GM18499 (cell line): ENCODE data around the gene SLC38A9.
"Not testable (repeated sequence)": the region's sequence is repeated elsewhere in the genome, so short reads cannot be mapped to it uniquely, and the experiment has no call there.

Source experiments
- ATAC-seq: cut with Tn5 transposase; IDR thresholded peaks from one replicate; pipeline ENCODE4 v1.9.1; 2021; ENCODE audit warnings: moderate number of reproducible peaks; ENCODE audit not compliant: insufficient read depth, unreplicated experiment

SLC38A9 gene

GRCh38 chr5:55711507-55712022 lies 559 bp downstream of the SLC38A9 start:
- ATAC-seq, result no peak

- no peak for ATAC-seq
Observed at GRCh38 chr5:55708732-55709131, 3.4 kb downstream of the SLC38A9 start.

DNA sequence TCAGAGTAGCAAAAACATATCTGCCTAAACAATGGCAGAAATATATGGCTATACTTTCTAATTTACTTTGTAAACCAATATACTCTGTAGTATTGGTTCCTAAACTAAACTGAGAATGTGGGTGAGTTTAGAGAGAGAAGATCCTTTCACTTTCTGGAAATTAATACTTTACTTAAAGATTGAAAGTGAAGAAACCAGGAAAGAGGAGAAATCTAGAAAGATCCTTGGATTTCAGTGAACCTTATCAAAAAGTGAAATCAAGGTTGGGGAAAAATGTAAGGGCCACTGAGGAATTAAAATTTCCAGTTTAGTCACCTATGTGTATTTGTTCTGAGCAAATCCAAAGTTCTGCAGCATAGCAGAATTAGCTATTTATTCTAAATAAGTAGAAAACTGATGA lies 5.9 kb downstream of the SLC38A9 start:
- no peak for ATAC-seq

GRCh38 chr5:55702598-55703345 lies 9.4 kb downstream of the SLC38A9 start:
- no peak for ATAC-seq

GRCh38 chr5:55701462-55702103 lies 10.5 kb downstream of the SLC38A9 start:
- ATAC-seq, result no peak

- no peak for ATAC-seq
Observed at GRCh38 chr5:55700745-55701144, 11.4 kb downstream of the SLC38A9 start.

- ATAC-seq, result no peak
Observed at GRCh38 chr5:55699041-55699688, 13.0 kb downstream of the SLC38A9 start.

DNA sequence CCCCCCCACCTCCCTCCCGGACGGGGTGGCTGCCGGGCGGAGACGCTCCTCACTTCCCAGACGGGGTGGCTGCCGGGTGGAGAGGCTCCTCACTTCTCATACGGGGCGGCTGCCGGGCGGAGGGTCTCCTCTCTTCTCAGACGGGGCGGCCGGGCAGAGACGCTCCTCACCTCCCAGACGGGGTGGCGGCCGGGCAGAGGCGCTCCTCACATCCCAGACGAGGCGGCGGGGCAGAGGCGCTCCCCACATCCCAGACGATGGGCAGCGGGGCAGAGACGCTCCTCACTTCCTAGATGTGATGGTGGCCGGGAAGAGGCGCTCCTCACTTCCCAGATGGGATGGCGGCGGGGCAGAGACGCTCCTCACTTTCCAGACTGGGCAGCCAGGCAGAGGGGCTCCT lies 15.4 kb downstream of the SLC38A9 start:
- not testable (repeated sequence) for ATAC-seq

DNA sequence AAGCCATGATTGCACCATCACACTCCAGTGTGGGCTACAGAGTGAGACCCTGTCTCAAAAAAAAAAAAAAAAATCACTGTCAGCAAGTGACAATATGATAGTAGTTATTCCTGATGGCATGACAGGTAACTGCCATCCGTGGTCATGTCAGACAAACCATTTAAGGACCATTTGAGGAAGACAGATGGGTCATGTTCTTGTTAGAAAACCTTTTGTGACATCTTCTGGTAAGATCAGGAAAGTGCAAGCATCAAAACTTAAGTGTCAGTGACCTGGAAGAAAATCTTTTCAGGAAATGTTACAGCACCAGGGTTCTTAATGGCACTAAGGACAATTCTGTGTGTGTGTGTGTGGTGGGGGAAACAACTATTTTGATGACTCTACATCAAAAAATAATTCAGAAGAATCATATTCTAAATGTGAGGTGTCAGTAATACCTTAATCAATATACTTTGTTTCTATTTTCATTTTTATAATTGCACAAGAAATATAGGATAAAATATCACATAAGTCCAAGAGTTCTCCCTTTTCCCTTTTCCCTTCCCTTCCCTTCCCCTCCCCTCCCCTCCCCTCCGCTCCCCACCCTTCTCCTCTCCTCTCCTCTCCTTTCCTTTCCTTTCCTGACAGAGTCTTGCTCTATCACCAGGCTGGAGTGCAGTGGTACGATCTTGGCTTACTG lies 17.8 kb downstream of the SLC38A9 start:
- ATAC-seq, result no peak

DNA sequence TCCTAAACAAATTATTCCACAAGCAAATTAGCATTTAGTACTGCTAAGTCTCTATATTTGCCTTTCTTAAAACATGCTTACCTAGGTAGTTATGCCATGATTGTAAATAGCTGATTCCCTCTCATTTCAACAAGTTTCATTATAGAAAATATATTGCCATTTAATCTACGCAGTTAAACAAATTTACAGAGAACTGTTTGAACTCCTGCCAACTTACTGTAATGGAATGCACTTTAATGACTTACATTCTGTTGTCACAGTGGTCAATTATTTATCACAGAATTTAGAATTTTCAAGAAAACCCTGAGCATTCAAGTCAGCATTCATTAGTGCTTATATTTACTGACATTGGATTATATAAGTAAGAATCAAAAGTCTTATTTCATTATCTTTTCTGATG lies 19.6 kb downstream of the SLC38A9 start:
- ATAC-seq, result no peak

DNA sequence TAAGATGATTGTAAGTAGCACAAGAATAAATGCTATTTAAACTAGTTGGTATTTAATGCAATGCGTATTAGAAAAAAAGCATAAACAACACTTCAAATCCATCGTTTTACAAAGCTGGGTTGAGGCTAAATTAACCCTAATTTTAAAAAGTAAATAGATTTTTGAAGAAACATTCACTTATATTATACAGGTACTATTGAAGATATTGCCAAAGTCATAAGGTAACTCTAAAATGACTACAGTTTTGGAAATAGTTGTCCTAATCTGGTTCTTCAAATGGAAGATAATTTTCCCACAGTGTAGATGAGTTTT lies 20.1 kb downstream of the SLC38A9 start:
- no peak for ATAC-seq

- no peak for ATAC-seq
Observed at GRCh38 chr5:55691265-55692105, 20.6 kb downstream of the SLC38A9 start.

GRCh38 chr5:55682071-55682470 lies 30.1 kb downstream of the SLC38A9 start:
- ATAC-seq, result no peak

GRCh38 chr5:55681301-55681700 lies 30.8 kb downstream of the SLC38A9 start:
- no peak for ATAC-seq

DNA sequence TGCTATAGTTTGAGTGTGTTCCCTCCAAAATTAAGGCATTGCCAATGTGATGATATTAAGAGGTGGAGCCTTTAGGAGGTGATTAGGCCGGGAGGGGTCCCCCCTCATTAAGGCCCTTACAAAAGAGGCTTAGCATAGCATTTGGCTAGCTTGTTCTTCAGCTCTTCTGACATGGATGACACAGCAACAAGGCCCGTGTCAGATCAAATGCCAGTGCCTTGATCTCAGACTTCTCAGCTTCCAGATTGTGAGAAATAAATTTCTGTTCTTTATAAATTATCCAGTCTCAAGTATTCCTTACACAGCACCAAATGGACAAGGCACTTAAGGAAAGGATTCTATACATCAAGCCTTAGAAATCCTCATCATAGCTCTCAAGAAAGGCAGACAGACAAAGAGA lies 31.8 kb downstream of the SLC38A9 start:
- ATAC-seq, result no peak

DNA sequence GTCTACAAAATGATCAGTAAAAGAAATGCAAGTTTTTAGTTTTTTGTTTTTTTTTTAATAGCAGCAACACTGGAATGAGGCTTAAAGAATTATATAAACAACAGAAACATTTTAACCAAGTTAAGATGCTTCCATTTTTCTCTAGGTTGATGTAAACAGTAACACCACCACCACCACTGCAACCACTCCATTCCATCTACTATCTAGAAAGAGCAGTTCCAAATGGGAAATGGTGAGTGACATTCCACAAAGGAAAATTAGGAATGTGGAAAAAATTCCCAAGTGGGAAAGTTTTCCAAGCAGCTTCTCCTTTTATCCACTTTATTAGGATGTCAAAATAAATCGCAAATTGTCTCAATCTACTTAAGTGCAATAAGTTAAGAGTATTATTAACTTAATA lies 32.6 kb downstream of the SLC38A9 start:
- no peak for ATAC-seq

DNA sequence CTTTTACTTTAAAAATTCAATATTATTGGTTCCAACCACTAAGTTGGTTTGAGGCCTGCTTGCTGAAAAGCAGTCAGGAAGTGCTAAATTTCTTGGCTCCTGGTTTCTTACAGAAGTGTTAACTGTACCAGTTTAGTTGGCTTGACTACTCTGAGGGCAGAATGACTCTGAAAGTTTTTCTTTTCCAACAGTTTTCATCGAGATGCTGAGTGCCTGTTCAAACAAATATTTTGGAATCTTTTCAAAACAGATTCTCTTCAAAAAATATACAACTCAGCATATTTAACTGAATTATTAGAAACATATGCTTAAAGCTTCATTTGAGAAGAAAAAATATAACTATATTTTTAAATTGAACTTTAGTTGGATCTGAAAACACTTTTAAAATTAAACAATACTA lies 37.0 kb downstream of the SLC38A9 start:
- ATAC-seq, result no peak

- ATAC-seq, result no peak
Observed at GRCh38 chr5:55674340-55674739, 37.8 kb downstream of the SLC38A9 start.

GRCh38 chr5:55672477-55672911 lies 39.6 kb downstream of the SLC38A9 start:
- ATAC-seq, result no peak

DNA sequence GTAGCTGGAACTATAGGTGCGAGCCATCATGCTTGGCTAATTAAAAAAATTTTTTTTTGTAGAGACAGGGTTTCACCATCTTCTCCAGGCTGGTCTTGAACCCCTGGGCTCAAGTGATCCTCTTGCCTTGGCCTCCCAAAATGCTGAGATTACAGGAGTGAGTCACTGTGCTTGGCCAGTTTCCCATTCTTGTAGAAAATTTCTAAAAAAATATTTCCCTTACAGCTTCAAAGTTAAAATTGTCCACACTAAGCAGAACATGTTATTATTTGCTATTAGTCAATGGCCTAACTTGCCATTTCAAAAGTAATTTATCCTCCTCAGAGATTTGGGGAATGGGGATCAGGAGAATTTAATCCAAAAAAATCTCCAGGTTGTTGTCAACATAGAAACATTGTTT lies 40.1 kb downstream of the SLC38A9 start:
- no peak for ATAC-seq
